Measurements from ENCODE around the gene DENND2D. TPM values are rescaled to one million over a fixed set of nuclear protein-coding genes. Genes with fewer than 3 reads are reported as not detected.
"Not testable (repeated sequence)": the region's sequence is repeated elsewhere in the genome, so short reads cannot be mapped to it uniquely, and the experiment has no call there.

DENND2D gene
- polyA plus RNA-seq, 10 donors: 0.98 to 8.7 (median 2.3) TPM

GRCh38 chr1:111222308-111223125 lies 22.1 kb upstream of the DENND2D start:
- DNase-seq: peak in 2 of 3 donors; percentile 38 to 39

GRCh38 chr1:111221633-111222291 lies 21.3 kb upstream of the DENND2D start:
- peak in 2 of 3 donors; percentile 27 to 28 for DNase-seq

GRCh38 chr1:111221276-111221632 lies 20.8 kb upstream of the DENND2D start:
- no peak for DNase-seq

GRCh38 chr1:111220302-111220890 lies 19.9 kb upstream of the DENND2D start:
- DNase-seq: no peak

GRCh38 chr1:111219557-111220286 lies 19.3 kb upstream of the DENND2D start:
- DNase-seq: peak in 1 of 3 donors; percentile 16

- DNase-seq: no peak
These were observed 18.5 kb upstream of the DENND2D start for GRCh38 chr1:111218701-111219556.

GRCh38 chr1:111217183-111217910 lies 16.9 kb upstream of the DENND2D start:
- no peak for DNase-seq

- no peak for DNase-seq
These were observed 16.3 kb upstream of the DENND2D start for GRCh38 chr1:111216751-111217150.

- not testable (repeated sequence) for DNase-seq
These were observed 14.8 kb upstream of the DENND2D start for GRCh38 chr1:111215285-111215684.

GRCh38 chr1:111214884-111215283 lies 14.4 kb upstream of the DENND2D start:
- DNase-seq: no peak

GRCh38 chr1:111214074-111214801 lies 13.8 kb upstream of the DENND2D start:
- DNase-seq: no peak

GRCh38 chr1:111213412-111213811 lies 13.0 kb upstream of the DENND2D start:
- DNase-seq: no peak

- no peak for DNase-seq
These were observed 12.3 kb upstream of the DENND2D start for GRCh38 chr1:111212634-111213335.

- DNase-seq: no peak
These were observed 11.5 kb upstream of the DENND2D start for GRCh38 chr1:111211921-111212320.

- DNase-seq: no peak
These were observed 9.2 kb upstream of the DENND2D start for GRCh38 chr1:111209622-111210021.

GRCh38 chr1:111208921-111209320 lies 8.5 kb upstream of the DENND2D start:
- DNase-seq: no peak

GRCh38 chr1:111205714-111206050 lies 5.2 kb upstream of the DENND2D start:
- DNase-seq: no peak

GRCh38 chr1:111204983-111205713 lies 4.7 kb upstream of the DENND2D start:
- DNase-seq: no peak
